Caco-2 (cell line): ENCODE results near the gene EGFR. TPM values are rescaled to one million over a fixed set of nuclear protein-coding genes. Genes with fewer than 3 reads are reported as not detected.

Experiments used
- BruUV-seq: library from RNA; stranded (reverse); fragments of 400-500 nt; replicated peaks from 2 replicates; lab custom pipeline; 2021; lab: Mats Ljungman, UMichigan
- CTCF ChIA-PET: fragments of 300-600 bp; sonication (Branson Sonifier 250); formaldehyde crosslinking; loops from one replicate; lab custom pipeline; 2022; ENCODE audit warnings: antibody characterized with exemption; lab: Charles Lee
- POLR2A ChIA-PET: fragments of 300-600 bp; sonication (Branson Sonifier 250); formaldehyde crosslinking; loops from one replicate; lab custom pipeline; 2022; ENCODE audit warnings: antibody characterized with exemption; lab: Charles Lee
- DNase-seq, 2 experiments: peaks; one replicate each; pipeline versions ENCODE4 v3.0.0 to v3.0.0-alpha.2; 2020 to 2022
- H3K27me3 ChIP-seq: replicated peaks from 2 replicates; pipeline ENCODE4 v1.6.0; 2011; ENCODE audit warnings: low read length; ENCODE audit not compliant: control insufficient read depth, insufficient read depth
- H3K36me3 ChIP-seq: 2 replicates; pipeline ENCODE4 v1.5.1; 2011; ENCODE audit warnings: low read length; ENCODE audit not compliant: control insufficient read depth, insufficient read depth
- H3K4me1 ChIP-seq: fragments of 250-450 bp; sonication (Bioruptor Pico); 2 replicates; pipeline ENCODE4 v1.5.1; 2020; ENCODE audit warnings: mild to moderate bottlenecking
- H3K4me3 ChIP-seq: 2 replicates; pipeline ENCODE4 v1.5.1; 2011; ENCODE audit warnings: low read depth, mild to moderate bottlenecking, control low read depth, low read length
- H3K9me3 ChIP-seq: fragments of 250-450 bp; sonication (Bioruptor Pico); 2 replicates; pipeline ENCODE4 v1.5.1; 2020; ENCODE audit warnings: mild to moderate bottlenecking, moderate library complexity
- H3K27ac Mint-ChIP-seq: one replicate; pipeline ENCODE4 v1.8.0; 2022; ENCODE audit warnings: mixed read lengths; ENCODE audit not compliant: unreplicated experiment
- H3K27me3 Mint-ChIP-seq: one replicate; pipeline ENCODE4 v1.8.0; 2022; ENCODE audit warnings: mixed read lengths; ENCODE audit not compliant: insufficient read depth, unreplicated experiment
- H3K36me3 Mint-ChIP-seq: one replicate; pipeline ENCODE4 v1.8.0; 2022; ENCODE audit warnings: mild to moderate bottlenecking, mixed read lengths; ENCODE audit not compliant: insufficient read depth, unreplicated experiment
- H3K4me1 Mint-ChIP-seq: one replicate; pipeline ENCODE4 v1.8.0; 2022; ENCODE audit warnings: low read depth, mixed read lengths; ENCODE audit not compliant: unreplicated experiment
- H3K4me3 Mint-ChIP-seq: one replicate; pipeline ENCODE4 v1.8.0; 2022; ENCODE audit warnings: mild to moderate bottlenecking, moderate library complexity, mixed read lengths; ENCODE audit not compliant: unreplicated experiment
- H3K9me3 Mint-ChIP-seq: one replicate; pipeline ENCODE4 v1.8.0; 2022; ENCODE audit warnings: mixed read lengths; ENCODE audit not compliant: unreplicated experiment
- CTCF ChIP-seq, 2 experiments: fragments of 200-600 bp in 1 of 2; IDR thresholded peaks; 1 replicate in 1 of 2; 2 replicates in 1 of 2; pipeline versions ENCODE4 v1.5.1 to v1.8.0; 2011 to 2022; ENCODE audit warnings: antibody characterized with exemption in 1 of 2, control low read depth in 1 of 2, inconsistent platforms in 1 of 2, low read depth in 1 of 2, low read length in 1 of 2, mild to moderate bottlenecking in 1 of 2, moderate library complexity in 1 of 2; ENCODE audit not compliant: insufficient read depth in 1 of 2, severe bottlenecking in 1 of 2, unreplicated experiment in 1 of 2
- intact Hi-C: fragments of 100-400 bp; cut with micrococcal nuclease; formaldehyde crosslinking; loops from one replicate; pipeline ENCODE4 v1.10.0; 2022; ENCODE audit not compliant: unreplicated experiment
- total RNA-seq: library from RNA; stranded (reverse); gene quantifications from 2 replicates; pipeline ENCODE4 v1.2.3, GENCODE V29; 2022

EGFR gene
- total RNA-seq, 1 experiment from 2014 or later, result 60.1 TPM

- no peaks in the 10 kb centered on the region for H3K36me3 Mint-ChIP-seq
- Histone ChIP-seq H3K9me3 (no peaks in the 10 kb centered on the region), H3K27me3 (no peaks in the 10 kb centered on the region; the same call in 1 of the 2 replicates), H3K4me3 (no peak overlapping the region), H3K4me1 (no peaks in the 10 kb centered on the region), H3K36me3 (no peaks in the 10 kb centered on the region)
- intact Hi-C loops, result no loop called here
- ChIA-PET POLR2A (no interaction called here), CTCF (no interaction called here)
- H3K27ac Mint-ChIP-seq, result no peak overlapping the region
- no TSS peak for BruUV-seq
- no peaks in the 10 kb centered on the region for H3K9me3 Mint-ChIP-seq
- DNase-seq, result no peak
- H3K27me3 Mint-ChIP-seq, result no peaks in the 10 kb centered on the region
- no peak for TF ChIP-seq CTCF (IDR thresholded peaks at IDR 0.05; ENCODE audit: insufficient read depth in 1 of 2, low read depth in 1 of 2, low read length in 1 of 2, severe bottlenecking in 1 of 2, unreplicated experiment in 1 of 2)
- no peak overlapping the region for H3K4me3 Mint-ChIP-seq
- no peaks in the 10 kb centered on the region for H3K4me1 Mint-ChIP-seq
Observed at GRCh38 chr7:55241958-55242357, 223.1 kb downstream of the EGFR start.

GRCh38 chr7:55242613-55243012, 223.8 kb downstream of the EGFR start:
- no peak for TF ChIP-seq CTCF (IDR thresholded peaks at IDR 0.05; ENCODE audit: insufficient read depth in 1 of 2, low read depth in 1 of 2, low read length in 1 of 2, severe bottlenecking in 1 of 2, unreplicated experiment in 1 of 2)
- H3K4me1 ChIP-seq, result no peaks in the 10 kb centered on the region

GRCh38 chr7:55244006-55244745, 225.4 kb downstream of the EGFR start:
- Mint-ChIP-seq H3K27me3 (no peaks in the 10 kb centered on the region), H3K36me3 (no peaks in the 10 kb centered on the region), H3K9me3 (no peaks in the 10 kb centered on the region), H3K4me1 (no peaks in the 10 kb centered on the region), H3K4me3 (no peak overlapping the region), H3K27ac (no peak overlapping the region)
- intact Hi-C loops, result no loop called here
- ChIA-PET CTCF (no interaction called here), POLR2A (no interaction called here)
- Histone ChIP-seq H3K4me3 (no peak overlapping the region), H3K27me3 (no peaks in the 10 kb centered on the region; the same call in 1 of the 2 replicates), H3K36me3 (no peaks in the 10 kb centered on the region), H3K9me3 (no peaks in the 10 kb centered on the region), H3K4me1 (no peaks in the 10 kb centered on the region)
- BruUV-seq, result no TSS peak
- DNase-seq, result no peak
- no peak for TF ChIP-seq CTCF (IDR thresholded peaks at IDR 0.05; ENCODE audit: insufficient read depth in 1 of 2, low read depth in 1 of 2, low read length in 1 of 2, severe bottlenecking in 1 of 2, unreplicated experiment in 1 of 2)

More at GRCh38 chr7:55242613-55243012, 223.8 kb downstream of the EGFR start:
- ChIA-PET POLR2A (no interaction called here), CTCF (no interaction called here)
- Mint-ChIP-seq H3K36me3 (no peaks in the 10 kb centered on the region), H3K27ac (no peak overlapping the region), H3K4me1 (no peaks in the 10 kb centered on the region), H3K9me3 (no peaks in the 10 kb centered on the region), H3K4me3 (no peak overlapping the region), H3K27me3 (no peaks in the 10 kb centered on the region)
- Histone ChIP-seq H3K9me3 (no peaks in the 10 kb centered on the region), H3K36me3 (no peaks in the 10 kb centered on the region), H3K27me3 (no peaks in the 10 kb centered on the region; the same call in 1 of the 2 replicates), H3K4me3 (no peak overlapping the region)
- BruUV-seq, result no TSS peak
- DNase-seq, result no peak
- intact Hi-C loops, result no loop called here
